GM23338 (cell line): ENCODE data around the gene IRF5. TPM values are rescaled to one million over a fixed set of nuclear protein-coding genes. Genes with fewer than 3 reads are reported as not detected.

Source experiments
- EZH2 ChIP-seq: fragments of 200-600 bp; sonication (generic); IDR thresholded peaks from one replicate; pipeline ENCODE4 v1.8.0; 2017; ENCODE audit warnings: antibody characterized with exemption, mild to moderate bottlenecking, low read depth; ENCODE audit not compliant: unreplicated experiment
- EZH2phosphoT487 ChIP-seq: fragments of 200-600 bp; sonication (generic); IDR thresholded peaks from one replicate; pipeline ENCODE4 v1.8.1; 2018; ENCODE audit warnings: antibody characterized with exemption; ENCODE audit not compliant: unreplicated experiment
- ZNF331 ChIP-seq: fragments of 250-450 bp; sonication (Bioruptor Pico); IDR thresholded peaks from 2 replicates; pipeline ENCODE4 v1.5.0; 2020; ENCODE audit warnings: low read depth, mild to moderate bottlenecking, moderate library complexity
- polyA plus RNA-seq: library from polyadenylated mRNA; unstranded; fragments of >200 nt; fragmentation: Nextera tagmentation; extraction: Ambion mirVana; gene quantifications from 2 replicates; pipeline ENCODE4 v1.2.1, GENCODE V29; 2016
- total RNA-seq: library from RNA; depleted of rRNA; stranded (reverse); fragments of >200 nt; shearing (Covaris generic); gene quantifications from 2 replicates; pipeline ENCODE4 v1.2.3, GENCODE V29; 2014
- TF ChIP-seq, protein P1 (sequence below): fragments of 250-450 bp; sonication (Bioruptor Pico); IDR thresholded peaks from 2 replicates; pipeline ENCODE4 v1.5.0; 2020; ENCODE audit warnings: mild to moderate bottlenecking, moderate library complexity
- TF ChIP-seq, protein P2 (sequence below): IDR thresholded peaks from 2 replicates; pipeline ENCODE4 v1.6.1; 2016; ENCODE audit warnings: antibody characterized with exemption
- TF ChIP-seq, protein P3 (sequence below): IDR thresholded peaks from one replicate; pipeline ENCODE4 v1.6.1; 2018; ENCODE audit warnings: antibody characterized with exemption; ENCODE audit not compliant: unreplicated experiment
- TF ChIP-seq, protein P4 (sequence below), 2 experiments: fragments of 200-600 bp in 1 of 2; sonication (generic) in 1 of 2; conservative IDR thresholded peaks; 2 replicates each; pipeline versions ENCODE4 v1.5.1 to v1.6.1; 2016 to 2017; ENCODE audit warnings: antibody characterized with exemption in 2 of 2, low read depth in 2 of 2, mild to moderate bottlenecking in 2 of 2, moderate library complexity in 1 of 2

IRF5 gene
- total and polyA plus RNA-seq, 2 experiments from 2014 or later = 0.37 to 3.7 TPM

GRCh38 chr7:128962899-128963298 is 25.2 kb downstream of the IRF5 start (continued):
- TF ChIP-seq, protein P1, sequence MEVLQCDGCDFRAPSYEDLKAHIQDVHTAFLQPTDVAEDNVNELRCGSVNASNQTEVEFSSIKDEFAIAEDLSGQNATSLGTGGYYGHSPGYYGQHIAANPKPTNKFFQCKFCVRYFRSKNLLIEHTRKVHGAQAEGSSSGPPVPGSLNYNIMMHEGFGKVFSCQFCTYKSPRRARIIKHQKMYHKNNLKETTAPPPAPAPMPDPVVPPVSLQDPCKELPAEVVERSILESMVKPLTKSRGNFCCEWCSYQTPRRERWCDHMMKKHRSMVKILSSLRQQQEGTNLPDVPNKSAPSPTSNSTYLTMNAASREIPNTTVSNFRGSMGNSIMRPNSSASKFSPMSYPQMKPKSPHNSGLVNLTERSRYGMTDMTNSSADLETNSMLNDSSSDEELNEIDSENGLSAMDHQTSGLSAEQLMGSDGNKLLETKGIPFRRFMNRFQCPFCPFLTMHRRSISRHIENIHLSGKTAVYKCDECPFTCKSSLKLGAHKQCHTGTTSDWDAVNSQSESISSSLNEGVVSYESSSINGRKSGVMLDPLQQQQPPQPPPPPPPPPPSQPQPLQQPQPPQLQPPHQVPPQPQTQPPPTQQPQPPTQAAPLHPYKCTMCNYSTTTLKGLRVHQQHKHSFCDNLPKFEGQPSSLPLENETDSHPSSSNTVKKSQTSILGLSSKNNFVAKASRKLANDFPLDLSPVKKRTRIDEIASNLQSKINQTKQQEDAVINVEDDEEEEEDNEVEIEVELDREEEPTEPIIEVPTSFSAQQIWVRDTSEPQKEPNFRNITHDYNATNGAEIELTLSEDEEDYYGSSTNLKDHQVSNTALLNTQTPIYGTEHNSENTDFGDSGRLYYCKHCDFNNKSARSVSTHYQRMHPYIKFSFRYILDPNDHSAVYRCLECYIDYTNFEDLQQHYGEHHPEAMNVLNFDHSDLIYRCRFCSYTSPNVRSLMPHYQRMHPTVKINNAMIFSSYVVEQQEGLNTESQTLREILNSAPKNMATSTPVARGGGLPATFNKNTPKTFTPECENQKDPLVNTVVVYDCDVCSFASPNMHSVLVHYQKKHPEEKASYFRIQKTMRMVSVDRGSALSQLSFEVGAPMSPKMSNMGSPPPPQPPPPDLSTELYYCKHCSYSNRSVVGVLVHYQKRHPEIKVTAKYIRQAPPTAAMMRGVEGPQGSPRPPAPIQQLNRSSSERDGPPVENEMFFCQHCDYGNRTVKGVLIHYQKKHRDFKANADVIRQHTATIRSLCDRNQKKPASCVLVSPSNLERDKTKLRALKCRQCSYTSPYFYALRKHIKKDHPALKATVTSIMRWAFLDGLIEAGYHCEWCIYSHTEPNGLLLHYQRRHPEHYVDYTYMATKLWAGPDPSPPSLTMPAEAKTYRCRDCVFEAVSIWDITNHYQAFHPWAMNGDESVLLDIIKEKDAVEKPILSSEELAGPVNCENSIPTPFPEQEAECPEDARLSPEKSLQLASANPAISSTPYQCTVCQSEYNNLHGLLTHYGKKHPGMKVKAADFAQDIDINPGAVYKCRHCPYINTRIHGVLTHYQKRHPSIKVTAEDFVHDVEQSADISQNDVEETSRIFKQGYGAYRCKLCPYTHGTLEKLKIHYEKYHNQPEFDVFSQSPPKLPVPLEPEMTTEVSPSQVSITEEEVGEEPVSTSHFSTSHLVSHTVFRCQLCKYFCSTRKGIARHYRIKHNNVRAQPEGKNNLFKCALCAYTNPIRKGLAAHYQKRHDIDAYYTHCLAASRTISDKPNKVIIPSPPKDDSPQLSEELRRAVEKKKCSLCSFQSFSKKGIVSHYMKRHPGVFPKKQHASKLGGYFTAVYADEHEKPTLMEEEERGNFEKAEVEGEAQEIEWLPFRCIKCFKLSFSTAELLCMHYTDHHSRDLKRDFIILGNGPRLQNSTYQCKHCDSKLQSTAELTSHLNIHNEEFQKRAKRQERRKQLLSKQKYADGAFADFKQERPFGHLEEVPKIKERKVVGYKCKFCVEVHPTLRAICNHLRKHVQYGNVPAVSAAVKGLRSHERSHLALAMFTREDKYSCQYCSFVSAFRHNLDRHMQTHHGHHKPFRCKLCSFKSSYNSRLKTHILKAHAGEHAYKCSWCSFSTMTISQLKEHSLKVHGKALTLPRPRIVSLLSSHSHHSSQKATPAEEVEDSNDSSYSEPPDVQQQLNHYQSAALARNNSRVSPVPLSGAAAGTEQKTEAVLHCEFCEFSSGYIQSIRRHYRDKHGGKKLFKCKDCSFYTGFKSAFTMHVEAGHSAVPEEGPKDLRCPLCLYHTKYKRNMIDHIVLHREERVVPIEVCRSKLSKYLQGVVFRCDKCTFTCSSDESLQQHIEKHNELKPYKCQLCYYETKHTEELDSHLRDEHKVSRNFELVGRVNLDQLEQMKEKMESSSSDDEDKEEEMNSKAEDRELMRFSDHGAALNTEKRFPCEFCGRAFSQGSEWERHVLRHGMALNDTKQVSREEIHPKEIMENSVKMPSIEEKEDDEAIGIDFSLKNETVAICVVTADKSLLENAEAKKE (CRISPR knock-in tag) = no peak
- no peak for TF ChIP-seq ZNF331
- TF ChIP-seq, protein P2, sequence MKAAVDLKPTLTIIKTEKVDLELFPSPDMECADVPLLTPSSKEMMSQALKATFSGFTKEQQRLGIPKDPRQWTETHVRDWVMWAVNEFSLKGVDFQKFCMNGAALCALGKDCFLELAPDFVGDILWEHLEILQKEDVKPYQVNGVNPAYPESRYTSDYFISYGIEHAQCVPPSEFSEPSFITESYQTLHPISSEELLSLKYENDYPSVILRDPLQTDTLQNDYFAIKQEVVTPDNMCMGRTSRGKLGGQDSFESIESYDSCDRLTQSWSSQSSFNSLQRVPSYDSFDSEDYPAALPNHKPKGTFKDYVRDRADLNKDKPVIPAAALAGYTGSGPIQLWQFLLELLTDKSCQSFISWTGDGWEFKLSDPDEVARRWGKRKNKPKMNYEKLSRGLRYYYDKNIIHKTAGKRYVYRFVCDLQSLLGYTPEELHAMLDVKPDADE = no peak
- TF ChIP-seq EZH2 = no peak
- TF ChIP-seq EZH2phosphoT487 = no peak
- TF ChIP-seq, protein P3, sequence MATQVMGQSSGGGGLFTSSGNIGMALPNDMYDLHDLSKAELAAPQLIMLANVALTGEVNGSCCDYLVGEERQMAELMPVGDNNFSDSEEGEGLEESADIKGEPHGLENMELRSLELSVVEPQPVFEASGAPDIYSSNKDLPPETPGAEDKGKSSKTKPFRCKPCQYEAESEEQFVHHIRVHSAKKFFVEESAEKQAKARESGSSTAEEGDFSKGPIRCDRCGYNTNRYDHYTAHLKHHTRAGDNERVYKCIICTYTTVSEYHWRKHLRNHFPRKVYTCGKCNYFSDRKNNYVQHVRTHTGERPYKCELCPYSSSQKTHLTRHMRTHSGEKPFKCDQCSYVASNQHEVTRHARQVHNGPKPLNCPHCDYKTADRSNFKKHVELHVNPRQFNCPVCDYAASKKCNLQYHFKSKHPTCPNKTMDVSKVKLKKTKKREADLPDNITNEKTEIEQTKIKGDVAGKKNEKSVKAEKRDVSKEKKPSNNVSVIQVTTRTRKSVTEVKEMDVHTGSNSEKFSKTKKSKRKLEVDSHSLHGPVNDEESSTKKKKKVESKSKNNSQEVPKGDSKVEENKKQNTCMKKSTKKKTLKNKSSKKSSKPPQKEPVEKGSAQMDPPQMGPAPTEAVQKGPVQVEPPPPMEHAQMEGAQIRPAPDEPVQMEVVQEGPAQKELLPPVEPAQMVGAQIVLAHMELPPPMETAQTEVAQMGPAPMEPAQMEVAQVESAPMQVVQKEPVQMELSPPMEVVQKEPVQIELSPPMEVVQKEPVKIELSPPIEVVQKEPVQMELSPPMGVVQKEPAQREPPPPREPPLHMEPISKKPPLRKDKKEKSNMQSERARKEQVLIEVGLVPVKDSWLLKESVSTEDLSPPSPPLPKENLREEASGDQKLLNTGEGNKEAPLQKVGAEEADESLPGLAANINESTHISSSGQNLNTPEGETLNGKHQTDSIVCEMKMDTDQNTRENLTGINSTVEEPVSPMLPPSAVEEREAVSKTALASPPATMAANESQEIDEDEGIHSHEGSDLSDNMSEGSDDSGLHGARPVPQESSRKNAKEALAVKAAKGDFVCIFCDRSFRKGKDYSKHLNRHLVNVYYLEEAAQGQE = no peak
- TF ChIP-seq, protein P4, sequence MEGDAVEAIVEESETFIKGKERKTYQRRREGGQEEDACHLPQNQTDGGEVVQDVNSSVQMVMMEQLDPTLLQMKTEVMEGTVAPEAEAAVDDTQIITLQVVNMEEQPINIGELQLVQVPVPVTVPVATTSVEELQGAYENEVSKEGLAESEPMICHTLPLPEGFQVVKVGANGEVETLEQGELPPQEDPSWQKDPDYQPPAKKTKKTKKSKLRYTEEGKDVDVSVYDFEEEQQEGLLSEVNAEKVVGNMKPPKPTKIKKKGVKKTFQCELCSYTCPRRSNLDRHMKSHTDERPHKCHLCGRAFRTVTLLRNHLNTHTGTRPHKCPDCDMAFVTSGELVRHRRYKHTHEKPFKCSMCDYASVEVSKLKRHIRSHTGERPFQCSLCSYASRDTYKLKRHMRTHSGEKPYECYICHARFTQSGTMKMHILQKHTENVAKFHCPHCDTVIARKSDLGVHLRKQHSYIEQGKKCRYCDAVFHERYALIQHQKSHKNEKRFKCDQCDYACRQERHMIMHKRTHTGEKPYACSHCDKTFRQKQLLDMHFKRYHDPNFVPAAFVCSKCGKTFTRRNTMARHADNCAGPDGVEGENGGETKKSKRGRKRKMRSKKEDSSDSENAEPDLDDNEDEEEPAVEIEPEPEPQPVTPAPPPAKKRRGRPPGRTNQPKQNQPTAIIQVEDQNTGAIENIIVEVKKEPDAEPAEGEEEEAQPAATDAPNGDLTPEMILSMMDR (conservative IDR thresholded peaks at IDR 0.05; ENCODE audit: low read depth in 2 of 2) = no peak
